ENCODE measurements around the gene GORASP1.

Gene GORASP1

DNA sequence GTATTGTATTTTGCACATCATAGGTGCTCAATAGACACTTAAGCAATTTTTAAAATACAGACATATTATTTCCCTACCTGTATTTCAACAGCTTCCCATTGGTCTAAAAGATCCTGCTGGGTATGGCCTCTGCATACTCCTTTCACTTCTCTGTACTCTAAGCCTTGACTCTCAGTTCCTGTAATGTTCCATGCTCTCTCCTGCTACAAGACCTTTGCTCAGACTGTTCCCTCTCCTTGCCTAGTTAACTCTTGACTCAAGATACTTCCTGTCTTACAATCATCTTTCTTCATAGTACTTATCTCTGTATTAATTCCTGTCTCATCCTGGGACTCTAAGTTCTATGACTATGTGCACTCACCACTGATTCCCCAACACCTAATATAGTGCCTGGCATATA is 57.4 kb downstream of the GORASP1 start:
- no peaks in the 10 kb centered on the region for H3K9me3 ChIP-seq (ENCODE audit: control insufficient read depth, insufficient read depth, low read depth, low read length)
- TF ChIP-seq, protein P1, sequence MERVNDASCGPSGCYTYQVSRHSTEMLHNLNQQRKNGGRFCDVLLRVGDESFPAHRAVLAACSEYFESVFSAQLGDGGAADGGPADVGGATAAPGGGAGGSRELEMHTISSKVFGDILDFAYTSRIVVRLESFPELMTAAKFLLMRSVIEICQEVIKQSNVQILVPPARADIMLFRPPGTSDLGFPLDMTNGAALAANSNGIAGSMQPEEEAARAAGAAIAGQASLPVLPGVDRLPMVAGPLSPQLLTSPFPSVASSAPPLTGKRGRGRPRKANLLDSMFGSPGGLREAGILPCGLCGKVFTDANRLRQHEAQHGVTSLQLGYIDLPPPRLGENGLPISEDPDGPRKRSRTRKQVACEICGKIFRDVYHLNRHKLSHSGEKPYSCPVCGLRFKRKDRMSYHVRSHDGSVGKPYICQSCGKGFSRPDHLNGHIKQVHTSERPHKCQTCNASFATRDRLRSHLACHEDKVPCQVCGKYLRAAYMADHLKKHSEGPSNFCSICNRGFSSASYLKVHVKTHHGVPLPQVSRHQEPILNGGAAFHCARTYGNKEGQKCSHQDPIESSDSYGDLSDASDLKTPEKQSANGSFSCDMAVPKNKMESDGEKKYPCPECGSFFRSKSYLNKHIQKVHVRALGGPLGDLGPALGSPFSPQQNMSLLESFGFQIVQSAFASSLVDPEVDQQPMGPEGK (tag by site-specific recombination; IDR thresholded peaks at IDR 0.05): no peak
- TF ChIP-seq, protein P2, sequence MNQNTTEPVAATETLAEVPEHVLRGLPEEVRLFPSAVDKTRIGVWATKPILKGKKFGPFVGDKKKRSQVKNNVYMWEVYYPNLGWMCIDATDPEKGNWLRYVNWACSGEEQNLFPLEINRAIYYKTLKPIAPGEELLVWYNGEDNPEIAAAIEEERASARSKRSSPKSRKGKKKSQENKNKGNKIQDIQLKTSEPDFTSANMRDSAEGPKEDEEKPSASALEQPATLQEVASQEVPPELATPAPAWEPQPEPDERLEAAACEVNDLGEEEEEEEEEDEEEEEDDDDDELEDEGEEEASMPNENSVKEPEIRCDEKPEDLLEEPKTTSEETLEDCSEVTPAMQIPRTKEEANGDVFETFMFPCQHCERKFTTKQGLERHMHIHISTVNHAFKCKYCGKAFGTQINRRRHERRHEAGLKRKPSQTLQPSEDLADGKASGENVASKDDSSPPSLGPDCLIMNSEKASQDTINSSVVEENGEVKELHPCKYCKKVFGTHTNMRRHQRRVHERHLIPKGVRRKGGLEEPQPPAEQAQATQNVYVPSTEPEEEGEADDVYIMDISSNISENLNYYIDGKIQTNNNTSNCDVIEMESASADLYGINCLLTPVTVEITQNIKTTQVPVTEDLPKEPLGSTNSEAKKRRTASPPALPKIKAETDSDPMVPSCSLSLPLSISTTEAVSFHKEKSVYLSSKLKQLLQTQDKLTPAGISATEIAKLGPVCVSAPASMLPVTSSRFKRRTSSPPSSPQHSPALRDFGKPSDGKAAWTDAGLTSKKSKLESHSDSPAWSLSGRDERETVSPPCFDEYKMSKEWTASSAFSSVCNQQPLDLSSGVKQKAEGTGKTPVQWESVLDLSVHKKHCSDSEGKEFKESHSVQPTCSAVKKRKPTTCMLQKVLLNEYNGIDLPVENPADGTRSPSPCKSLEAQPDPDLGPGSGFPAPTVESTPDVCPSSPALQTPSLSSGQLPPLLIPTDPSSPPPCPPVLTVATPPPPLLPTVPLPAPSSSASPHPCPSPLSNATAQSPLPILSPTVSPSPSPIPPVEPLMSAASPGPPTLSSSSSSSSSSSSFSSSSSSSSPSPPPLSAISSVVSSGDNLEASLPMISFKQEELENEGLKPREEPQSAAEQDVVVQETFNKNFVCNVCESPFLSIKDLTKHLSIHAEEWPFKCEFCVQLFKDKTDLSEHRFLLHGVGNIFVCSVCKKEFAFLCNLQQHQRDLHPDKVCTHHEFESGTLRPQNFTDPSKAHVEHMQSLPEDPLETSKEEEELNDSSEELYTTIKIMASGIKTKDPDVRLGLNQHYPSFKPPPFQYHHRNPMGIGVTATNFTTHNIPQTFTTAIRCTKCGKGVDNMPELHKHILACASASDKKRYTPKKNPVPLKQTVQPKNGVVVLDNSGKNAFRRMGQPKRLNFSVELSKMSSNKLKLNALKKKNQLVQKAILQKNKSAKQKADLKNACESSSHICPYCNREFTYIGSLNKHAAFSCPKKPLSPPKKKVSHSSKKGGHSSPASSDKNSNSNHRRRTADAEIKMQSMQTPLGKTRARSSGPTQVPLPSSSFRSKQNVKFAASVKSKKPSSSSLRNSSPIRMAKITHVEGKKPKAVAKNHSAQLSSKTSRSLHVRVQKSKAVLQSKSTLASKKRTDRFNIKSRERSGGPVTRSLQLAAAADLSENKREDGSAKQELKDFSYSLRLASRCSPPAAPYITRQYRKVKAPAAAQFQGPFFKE (tag by site-specific recombination; IDR thresholded peaks at IDR 0.05; ENCODE audit: borderline replicate concordance): no peak
- TF ChIP-seq ZNF266 (tag by site-specific recombination; IDR thresholded peaks at IDR 0.05; ENCODE audit: low read depth) (no peak), ZNF837 (tag by site-specific recombination; IDR thresholded peaks at IDR 0.05) (no peak), ZFP41 (tag by site-specific recombination; IDR thresholded peaks at IDR 0.05; ENCODE audit: borderline replicate concordance) (no peak), ZNF2 (tag by site-specific recombination; IDR thresholded peaks at IDR 0.05) (no peak), ZNF433 (tag by site-specific recombination; IDR thresholded peaks at IDR 0.05; ENCODE audit: low read depth) (no peak), ZNF133 (tag by site-specific recombination; IDR thresholded peaks at IDR 0.05) (no peak), SETDB1 (IDR thresholded peaks at IDR 0.05; ENCODE audit: insufficient read length, low read length) (no peak), YY2 (tag by site-specific recombination; IDR thresholded peaks at IDR 0.05) (no peak), ZNF621 (tag by site-specific recombination; IDR thresholded peaks at IDR 0.05) (no peak), ZNF302 (tag by site-specific recombination; IDR thresholded peaks at IDR 0.05; ENCODE audit: low read depth) (no peak), ZNF510 (tag by site-specific recombination; IDR thresholded peaks at IDR 0.05; ENCODE audit: insufficient replicate concordance) (no peak), SALL2 (tag by site-specific recombination; IDR thresholded peaks at IDR 0.05; ENCODE audit: borderline replicate concordance) (no peak), ZNF707 (tag by site-specific recombination; IDR thresholded peaks at IDR 0.05) (no peak)
- TF ChIP-seq, protein P3, sequence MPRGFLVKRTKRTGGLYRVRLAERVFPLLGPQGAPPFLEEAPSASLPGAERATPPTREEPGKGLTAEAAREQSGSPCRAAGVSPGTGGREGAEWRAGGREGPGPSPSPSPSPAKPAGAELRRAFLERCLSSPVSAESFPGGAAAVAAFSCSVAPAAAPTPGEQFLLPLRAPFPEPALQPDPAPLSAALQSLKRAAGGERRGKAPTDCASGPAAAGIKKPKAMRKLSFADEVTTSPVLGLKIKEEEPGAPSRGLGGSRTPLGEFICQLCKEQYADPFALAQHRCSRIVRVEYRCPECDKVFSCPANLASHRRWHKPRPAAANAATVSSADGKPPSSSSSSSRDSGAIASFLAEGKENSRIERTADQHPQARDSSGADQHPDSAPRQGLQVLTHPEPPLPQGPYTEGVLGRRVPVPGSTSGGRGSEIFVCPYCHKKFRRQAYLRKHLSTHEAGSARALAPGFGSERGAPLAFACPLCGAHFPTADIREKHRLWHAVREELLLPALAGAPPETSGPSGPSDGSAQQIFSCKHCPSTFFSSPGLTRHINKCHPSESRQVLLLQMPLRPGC (tag by site-specific recombination; IDR thresholded peaks at IDR 0.05): no peak
- TF ChIP-seq, protein P4, sequence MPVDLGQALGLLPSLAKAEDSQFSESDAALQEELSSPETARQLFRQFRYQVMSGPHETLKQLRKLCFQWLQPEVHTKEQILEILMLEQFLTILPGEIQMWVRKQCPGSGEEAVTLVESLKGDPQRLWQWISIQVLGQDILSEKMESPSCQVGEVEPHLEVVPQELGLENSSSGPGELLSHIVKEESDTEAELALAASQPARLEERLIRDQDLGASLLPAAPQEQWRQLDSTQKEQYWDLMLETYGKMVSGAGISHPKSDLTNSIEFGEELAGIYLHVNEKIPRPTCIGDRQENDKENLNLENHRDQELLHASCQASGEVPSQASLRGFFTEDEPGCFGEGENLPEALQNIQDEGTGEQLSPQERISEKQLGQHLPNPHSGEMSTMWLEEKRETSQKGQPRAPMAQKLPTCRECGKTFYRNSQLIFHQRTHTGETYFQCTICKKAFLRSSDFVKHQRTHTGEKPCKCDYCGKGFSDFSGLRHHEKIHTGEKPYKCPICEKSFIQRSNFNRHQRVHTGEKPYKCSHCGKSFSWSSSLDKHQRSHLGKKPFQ (tag by site-specific recombination; IDR thresholded peaks at IDR 0.05): no peak
- no peaks in the 10 kb centered on the region for H3K36me3 ChIP-seq (ENCODE audit: control insufficient read depth in 2 of 2, insufficient read depth in 1 of 2, low read length in 2 of 2)
- H3K27ac ChIP-seq (ENCODE audit: extremely low read depth, low read depth, low read length): no peak overlapping the region
- no peak overlapping the region for H3K4me3 ChIP-seq (ENCODE audit: low read depth, low read length)
- ChIA-PET CTCF (interaction anchor here (1.0 to 1.7 kb wide), 2 partner anchors 16 to 19 kb away, joined by 4 to 7 read pairs; no protein-coding TSS in a partner anchor), POLR2A (no interaction called here)
- H3K4me1 ChIP-seq (ENCODE audit: control insufficient read depth, insufficient read depth, low read length): no peaks in the 10 kb centered on the region
